WTC11 (cell line): ENCODE measurements around the gene AVPR2.

Source experiments
- AR ChIP-seq: fragments of 250-450 bp; sonication (Bioruptor Pico); IDR thresholded peaks from 2 replicates; pipeline ENCODE4 v1.9.0; 2021; ENCODE audit warnings: mild to moderate bottlenecking
- ARID4B ChIP-seq: sonication (generic); formaldehyde crosslinking; IDR thresholded peaks from 2 replicates; pipeline ENCODE4 v1.8.0; 2023; ENCODE audit warnings: missing genetic modification reagents, mild to moderate bottlenecking, borderline replicate concordance
- CDX4 ChIP-seq: fragments of 250-450 bp; sonication (Bioruptor Pico); IDR thresholded peaks from 2 replicates; pipeline ENCODE4 v1.9.0; 2021; ENCODE audit warnings: moderate library complexity, mild to moderate bottlenecking, inconsistent platforms, borderline replicate concordance
- CREB1 ChIP-seq: sonication (generic); formaldehyde crosslinking; IDR thresholded peaks from 2 replicates; pipeline ENCODE4 v1.8.0; 2023; ENCODE audit warnings: mild to moderate bottlenecking, missing genetic modification reagents
- JUN ChIP-seq: sonication (generic); formaldehyde crosslinking; IDR thresholded peaks from 2 replicates; pipeline ENCODE4 v1.8.0; 2023; ENCODE audit warnings: mild to moderate bottlenecking, missing genetic modification reagents

GRCh38 chrX:153871946-153872878, 32.3 kb upstream of the AVPR2 start:
- TF ChIP-seq AR (CRISPR knock-in tag) (no peak), JUN (CRISPR knock-in tag) (no peak), CDX4 (CRISPR knock-in tag) (no peak), CREB1 (CRISPR knock-in tag) (no peak), ARID4B (no peak)
